Activated naive CD8-positive, alpha-beta T cell treated with anti-CD3 and anti-CD28 coated beads, Interleukin-2, amount 50 U/mL, for 16 hours (primary cell): ENCODE data around the gene CTSO.
"Not testable (repeated sequence)": the region's sequence is repeated elsewhere in the genome, so short reads cannot be mapped to it uniquely, and the experiment has no call there.

Experiments
- DNase-seq: peaks from one replicate; pipeline ENCODE4 v3.0.0-alpha.2; 2020; ENCODE audit warnings: low read depth, low spot score

Gene CTSO

GRCh38 chr4:155907556-155907955 lies 46.1 kb downstream of the CTSO start:
- DNase-seq, result no peak

- DNase-seq, result no peak
Observed at GRCh38 chr4:155906554-155907247, 47.0 kb downstream of the CTSO start.

- DNase-seq, result no peak
Observed at GRCh38 chr4:155904331-155904730, 49.3 kb downstream of the CTSO start.

- no peak for DNase-seq
Observed at GRCh38 chr4:155903453-155903852, 50.2 kb downstream of the CTSO start, which contains the start of gene TDO2. Gene TDO2, plus strand, starts transcription at chr4:155903696. Its CDS starts 63 bp downstream, at chr4:155903759.

- DNase-seq, result no peak
Observed at GRCh38 chr4:155901013-155901412, 52.7 kb downstream of the CTSO start.

- DNase-seq, result no peak
Observed at GRCh38 chr4:155900381-155900780, 53.3 kb downstream of the CTSO start.

GRCh38 chr4:155899891-155900290 lies 53.8 kb downstream of the CTSO start:
- no peak for DNase-seq

- DNase-seq, result not testable (repeated sequence)
Observed at GRCh38 chr4:155898371-155898770, 55.3 kb downstream of the CTSO start.

- no peak for DNase-seq
Observed at GRCh38 chr4:155891058-155891457, 62.6 kb downstream of the CTSO start.

GRCh38 chr4:155889946-155890345 lies 63.7 kb downstream of the CTSO start:
- DNase-seq, result no peak

- DNase-seq, result no peak
Observed at GRCh38 chr4:155889031-155889793, 64.5 kb downstream of the CTSO start.

- no peak for DNase-seq
Observed at GRCh38 chr4:155887847-155888570, 65.7 kb downstream of the CTSO start.

GRCh38 chr4:155887045-155887444 lies 66.6 kb downstream of the CTSO start:
- DNase-seq, result no peak

- no peak for DNase-seq
Observed at GRCh38 chr4:155885666-155886065, 68.0 kb downstream of the CTSO start.

- no peak for DNase-seq
Observed at GRCh38 chr4:155883895-155884294, 69.8 kb downstream of the CTSO start.

GRCh38 chr4:155881555-155881954 lies 72.1 kb downstream of the CTSO start:
- DNase-seq, result no peak

GRCh38 chr4:155879767-155880166 lies 73.9 kb downstream of the CTSO start:
- no peak for DNase-seq

- DNase-seq, result no peak
Observed at GRCh38 chr4:155878611-155879010, 75.1 kb downstream of the CTSO start.

GRCh38 chr4:155877971-155878370 lies 75.7 kb downstream of the CTSO start:
- no peak for DNase-seq

GRCh38 chr4:155875878-155876277 lies 77.8 kb downstream of the CTSO start:
- DNase-seq, result no peak
